Epithelial cell of proximal tubule (primary cell): ENCODE data around the gene TMTC2. TPM values are rescaled to one million over a fixed set of nuclear protein-coding genes. Genes with fewer than 3 reads are reported as not detected.

ENCODE experiments used
- DNase-seq: peaks from one replicate; pipeline ENCODE4 v3.0.0-alpha.2; 2011; ENCODE audit warnings: low read depth
- H3K4me3 ChIP-seq: 2 replicates; pipeline ENCODE4 v1.5.1; 2011; ENCODE audit warnings: low read depth, mild to moderate bottlenecking, low read length
- total RNA-seq: library from RNA; depleted of rRNA; stranded (reverse); fragments of >200 nt; gene quantifications from 2 replicates; pipeline ENCODE4 v1.2.3, GENCODE V29; 2015
- TF ChIP-seq, protein P1 (sequence below): conservative IDR thresholded peaks from 2 replicates; pipeline ENCODE4 v1.5.1; 2012; ENCODE audit warnings: low read depth, mild to moderate bottlenecking, low read length

The TMTC2 gene
- total RNA-seq, 1 donor from 2014 or later: 3.6 TPM

DNA sequence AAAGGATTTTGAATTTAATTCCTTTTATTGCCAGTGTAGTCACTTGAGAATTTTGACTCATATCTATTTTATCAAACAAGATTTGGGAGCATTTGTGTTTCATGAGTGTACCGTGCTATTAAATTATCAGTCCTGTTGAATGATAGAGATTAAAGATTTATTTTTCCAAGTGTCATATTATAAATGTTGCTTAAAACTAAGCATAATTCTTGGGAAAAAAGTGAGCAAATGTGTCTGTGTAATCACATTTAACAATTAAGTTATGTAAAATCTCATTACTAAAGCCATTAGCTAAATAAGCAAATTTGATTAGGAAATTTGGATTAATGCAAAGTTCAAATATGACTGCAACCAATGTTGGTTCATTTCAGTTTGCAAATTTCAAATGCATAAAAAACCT, 266.7 kb downstream of the TMTC2 start:
- H3K4me3 ChIP-seq: no peak overlapping the region
- DNase-seq: no peak
- TF ChIP-seq, protein P1, sequence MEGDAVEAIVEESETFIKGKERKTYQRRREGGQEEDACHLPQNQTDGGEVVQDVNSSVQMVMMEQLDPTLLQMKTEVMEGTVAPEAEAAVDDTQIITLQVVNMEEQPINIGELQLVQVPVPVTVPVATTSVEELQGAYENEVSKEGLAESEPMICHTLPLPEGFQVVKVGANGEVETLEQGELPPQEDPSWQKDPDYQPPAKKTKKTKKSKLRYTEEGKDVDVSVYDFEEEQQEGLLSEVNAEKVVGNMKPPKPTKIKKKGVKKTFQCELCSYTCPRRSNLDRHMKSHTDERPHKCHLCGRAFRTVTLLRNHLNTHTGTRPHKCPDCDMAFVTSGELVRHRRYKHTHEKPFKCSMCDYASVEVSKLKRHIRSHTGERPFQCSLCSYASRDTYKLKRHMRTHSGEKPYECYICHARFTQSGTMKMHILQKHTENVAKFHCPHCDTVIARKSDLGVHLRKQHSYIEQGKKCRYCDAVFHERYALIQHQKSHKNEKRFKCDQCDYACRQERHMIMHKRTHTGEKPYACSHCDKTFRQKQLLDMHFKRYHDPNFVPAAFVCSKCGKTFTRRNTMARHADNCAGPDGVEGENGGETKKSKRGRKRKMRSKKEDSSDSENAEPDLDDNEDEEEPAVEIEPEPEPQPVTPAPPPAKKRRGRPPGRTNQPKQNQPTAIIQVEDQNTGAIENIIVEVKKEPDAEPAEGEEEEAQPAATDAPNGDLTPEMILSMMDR: no peak

DNA sequence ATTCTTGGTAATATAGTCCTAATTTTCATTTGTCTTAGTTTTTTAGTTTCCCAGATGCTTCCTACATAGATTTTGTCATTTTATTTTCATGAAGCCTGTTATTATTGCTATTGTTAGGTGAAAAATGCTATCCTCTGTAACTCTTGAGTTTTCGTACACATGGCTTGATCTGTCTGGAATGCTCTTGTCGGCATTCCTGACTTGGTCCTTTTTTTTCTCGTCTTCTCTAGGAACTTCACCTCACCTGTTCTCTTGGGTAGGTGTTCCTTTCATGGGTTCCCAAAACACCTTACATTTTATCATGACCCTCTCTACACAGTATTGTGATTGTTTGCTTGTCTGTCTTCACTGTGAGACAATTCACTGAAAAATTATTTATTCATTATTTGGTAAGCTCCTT, 267.4 kb downstream of the TMTC2 start:
- H3K4me3 ChIP-seq: no peak overlapping the region
- TF ChIP-seq, protein P1: no peak

DNA sequence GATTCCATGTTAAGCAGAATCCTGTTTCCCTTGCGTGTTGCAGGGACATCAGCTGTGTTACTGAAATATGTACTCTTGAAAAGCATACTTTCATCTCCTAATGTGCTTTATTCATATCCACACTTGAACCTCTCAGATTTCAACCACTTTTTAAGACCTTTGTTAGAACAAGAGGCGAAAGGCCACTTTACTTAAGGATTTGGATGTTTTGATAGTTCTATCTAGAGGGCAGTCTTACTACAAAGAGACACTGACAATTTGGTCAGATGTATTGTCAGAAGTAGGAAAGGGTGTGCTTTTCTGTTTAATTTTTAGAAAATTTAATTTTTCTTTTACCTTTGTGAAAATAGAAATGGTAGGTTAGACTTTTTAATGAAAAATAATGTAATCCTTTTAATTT, 267.9 kb downstream of the TMTC2 start:
- no peak overlapping the region for H3K4me3 ChIP-seq
- DNase-seq: no peak
- TF ChIP-seq, protein P1: no peak

More for the DNA sequence above, 267.4 kb downstream of the TMTC2 start:
- DNase-seq: no peak

DNA sequence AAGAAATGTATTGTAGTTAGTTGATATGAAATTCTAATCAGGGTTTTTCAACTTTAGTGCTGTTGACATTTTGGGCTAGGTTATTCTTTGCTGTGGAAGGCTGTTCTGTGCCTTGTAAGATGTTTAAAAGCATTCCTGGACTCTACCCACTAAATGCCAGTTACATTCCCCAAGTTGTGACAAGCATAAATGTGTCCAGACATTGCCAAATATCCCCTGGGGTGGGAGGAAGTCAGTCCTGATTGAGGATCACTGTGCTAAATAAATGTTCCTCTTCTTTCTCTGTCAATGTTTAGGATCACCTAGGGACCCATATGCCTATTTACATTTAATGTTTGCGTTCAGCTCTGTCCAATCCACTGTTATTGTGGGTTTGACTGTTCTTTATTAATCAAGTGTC, 268.3 kb downstream of the TMTC2 start:
- H3K4me3 ChIP-seq: no peak overlapping the region
- TF ChIP-seq, protein P1: no peak
- no peak for DNase-seq

DNA sequence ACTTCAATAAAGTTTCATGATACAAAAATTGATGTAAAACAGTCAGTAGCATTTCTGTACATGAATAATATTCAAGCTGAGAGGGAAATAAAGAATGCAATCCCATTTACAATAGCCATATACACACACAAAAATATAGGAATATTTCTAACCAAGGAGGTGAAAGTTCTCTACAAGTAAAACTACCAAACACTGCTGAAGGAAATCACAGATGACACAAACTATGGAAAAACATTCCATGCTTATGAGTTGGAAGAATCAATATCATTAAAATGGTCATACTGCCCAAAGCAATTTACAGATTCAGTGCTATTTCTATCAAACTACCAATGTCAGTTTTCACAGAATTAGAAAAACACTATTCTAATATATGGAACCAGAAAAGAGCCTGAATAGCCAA, 272.3 kb downstream of the TMTC2 start:
- no peak overlapping the region for H3K4me3 ChIP-seq
- TF ChIP-seq, protein P1: no peak
- DNase-seq: no peak

DNA sequence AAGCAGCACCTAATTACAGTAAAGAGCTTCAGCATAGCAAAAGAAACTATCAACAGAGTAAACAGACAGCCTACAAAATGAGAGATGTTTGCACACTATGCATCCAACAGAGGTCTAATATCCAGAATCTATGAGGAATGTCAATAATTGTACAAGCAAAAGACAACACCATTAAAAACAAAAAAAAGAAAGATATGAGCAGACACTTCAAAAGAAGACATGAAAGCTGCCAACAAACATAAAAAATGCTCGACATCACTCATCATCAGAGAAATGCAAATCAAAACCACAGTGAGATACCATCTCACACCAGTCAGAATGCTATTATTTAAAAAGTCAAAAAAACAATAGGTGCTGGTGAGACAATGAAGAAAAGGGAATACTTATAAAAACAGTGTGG, 273.1 kb downstream of the TMTC2 start:
- TF ChIP-seq, protein P1: no peak
- DNase-seq: no peak
- no peak overlapping the region for H3K4me3 ChIP-seq

DNA sequence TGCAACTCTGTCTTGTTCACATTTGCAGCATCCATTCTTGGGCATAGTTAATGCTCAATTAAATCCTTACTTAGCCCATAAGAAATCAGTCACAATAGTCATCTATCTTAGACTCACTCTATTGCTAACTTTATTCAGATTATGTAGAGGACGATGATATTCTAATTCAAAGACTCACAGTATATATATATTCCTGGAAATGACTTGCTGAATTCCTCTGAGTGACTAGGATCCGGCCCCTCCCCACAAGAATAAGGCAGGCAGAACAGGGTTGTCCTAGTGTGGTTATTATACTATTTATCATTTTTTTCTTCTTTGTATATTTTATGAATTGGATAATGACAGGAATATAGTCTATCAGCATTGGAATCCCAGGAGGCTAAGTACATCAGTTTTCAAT, 275.1 kb downstream of the TMTC2 start:
- H3K4me3 ChIP-seq: no peak overlapping the region
- no peak for DNase-seq
- TF ChIP-seq, protein P1: no peak
